ENCODE results near the gene IGDCC3.
"Not testable (repeated sequence)": the region's sequence is repeated elsewhere in the genome, so short reads cannot be mapped to it uniquely, and the experiment has no call there.

The IGDCC3 gene

GRCh38 chr15:65399001-65399706 is 21.4 kb upstream of the IGDCC3 start:
- no peak overlapping the region for H3K4me3 ChIP-seq (ENCODE audit: low read depth, low read length)
- no peak for TF ChIP-seq CTCF (IDR thresholded peaks at IDR 0.05; ENCODE audit: low read depth, low read length)

- not testable (repeated sequence) for H3K4me3 ChIP-seq (ENCODE audit: low read depth, low read length)
Observed at GRCh38 chr15:65398486-65398885, 20.7 kb upstream of the IGDCC3 start.

GRCh38 chr15:65396965-65397317 is 19.1 kb upstream of the IGDCC3 start:
- no peak overlapping the region for H3K4me3 ChIP-seq (ENCODE audit: low read depth, low read length)
- no peak for TF ChIP-seq CTCF (IDR thresholded peaks at IDR 0.05; ENCODE audit: low read depth, low read length)

GRCh38 chr15:65396283-65396964 is 18.6 kb upstream of the IGDCC3 start:
- TF ChIP-seq CTCF (IDR thresholded peaks at IDR 0.05; ENCODE audit: low read depth, low read length) = no peak
- no peak overlapping the region for H3K4me3 ChIP-seq (ENCODE audit: low read depth, low read length)

- TF ChIP-seq CTCF (IDR thresholded peaks at IDR 0.05; ENCODE audit: low read depth, low read length) = no peak
- no peak overlapping the region for H3K4me3 ChIP-seq (ENCODE audit: low read depth, low read length)
Observed at GRCh38 chr15:65395567-65396202, 17.9 kb upstream of the IGDCC3 start.

GRCh38 chr15:65394936-65395335 is 17.1 kb upstream of the IGDCC3 start:
- no peak for TF ChIP-seq CTCF (IDR thresholded peaks at IDR 0.05; ENCODE audit: low read depth, low read length)
- no peak overlapping the region for H3K4me3 ChIP-seq (ENCODE audit: low read depth, low read length)

- no peak overlapping the region for H3K4me3 ChIP-seq (ENCODE audit: low read depth, low read length)
- TF ChIP-seq CTCF (IDR thresholded peaks at IDR 0.05; ENCODE audit: low read depth, low read length) = no peak
Observed at GRCh38 chr15:65394280-65394789, 16.5 kb upstream of the IGDCC3 start.
